ENCODE measurements around the gene CRIP3.

CRIP3 gene

GRCh38 chr6:43274127-43274915 is 34.3 kb downstream of the CRIP3 start:
- DNase-seq (ENCODE audit: low read depth in 2 of 2): no peak

GRCh38 chr6:43273707-43274106 is 34.9 kb downstream of the CRIP3 start:
- DNase-seq (ENCODE audit: low read depth in 2 of 2): no peak

GRCh38 chr6:43271944-43272343 is 36.7 kb downstream of the CRIP3 start:
- DNase-seq (ENCODE audit: low read depth in 2 of 2): no peak

DNA sequence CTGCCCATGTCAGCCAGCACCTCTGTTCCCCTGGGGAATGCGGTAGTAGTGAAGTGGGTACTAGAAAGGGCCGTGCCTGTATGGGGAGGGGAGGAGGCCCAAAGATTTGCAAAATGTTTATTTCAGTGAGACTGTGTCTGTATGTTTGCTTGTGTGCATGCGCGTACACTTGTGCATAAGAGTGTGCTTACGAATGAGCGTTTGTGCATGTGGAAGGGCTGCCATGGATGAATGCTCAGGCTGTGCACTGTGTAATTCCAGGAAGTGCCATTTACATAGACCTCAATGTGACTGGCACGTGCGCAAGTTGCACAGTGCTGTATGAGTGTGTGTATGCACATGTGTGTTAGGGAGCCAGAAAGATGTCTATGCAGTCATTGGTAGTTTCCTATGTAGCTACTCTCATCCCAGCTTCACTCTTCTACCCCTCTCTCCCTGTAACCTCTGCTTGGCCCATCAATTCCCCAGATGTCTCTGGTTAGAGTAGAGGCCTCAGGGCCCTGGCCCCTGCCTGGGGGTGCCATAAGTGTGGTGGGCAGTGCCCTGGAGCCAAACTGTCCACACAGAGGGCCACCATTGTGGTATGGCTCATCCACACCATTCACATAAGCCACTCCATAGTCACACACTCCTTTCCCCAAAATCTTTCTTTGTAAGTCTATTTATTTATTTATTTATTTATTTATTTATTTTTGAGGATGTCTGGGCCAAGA is 37.4 kb downstream of the CRIP3 start:
- no peak for DNase-seq (ENCODE audit: low read depth in 2 of 2)

- peak in 1 of 2 donors; percentile 35 for DNase-seq (ENCODE audit: low read depth in 2 of 2)
These were observed 39.2 kb downstream of the CRIP3 start for GRCh38 chr6:43269273-43270007.

- DNase-seq (ENCODE audit: low read depth in 2 of 2): no peak
These were observed 39.8 kb downstream of the CRIP3 start for GRCh38 chr6:43268782-43269272.

- DNase-seq (ENCODE audit: low read depth in 2 of 2): no peak
These were observed 40.3 kb downstream of the CRIP3 start for GRCh38 chr6:43268355-43268700.

DNA sequence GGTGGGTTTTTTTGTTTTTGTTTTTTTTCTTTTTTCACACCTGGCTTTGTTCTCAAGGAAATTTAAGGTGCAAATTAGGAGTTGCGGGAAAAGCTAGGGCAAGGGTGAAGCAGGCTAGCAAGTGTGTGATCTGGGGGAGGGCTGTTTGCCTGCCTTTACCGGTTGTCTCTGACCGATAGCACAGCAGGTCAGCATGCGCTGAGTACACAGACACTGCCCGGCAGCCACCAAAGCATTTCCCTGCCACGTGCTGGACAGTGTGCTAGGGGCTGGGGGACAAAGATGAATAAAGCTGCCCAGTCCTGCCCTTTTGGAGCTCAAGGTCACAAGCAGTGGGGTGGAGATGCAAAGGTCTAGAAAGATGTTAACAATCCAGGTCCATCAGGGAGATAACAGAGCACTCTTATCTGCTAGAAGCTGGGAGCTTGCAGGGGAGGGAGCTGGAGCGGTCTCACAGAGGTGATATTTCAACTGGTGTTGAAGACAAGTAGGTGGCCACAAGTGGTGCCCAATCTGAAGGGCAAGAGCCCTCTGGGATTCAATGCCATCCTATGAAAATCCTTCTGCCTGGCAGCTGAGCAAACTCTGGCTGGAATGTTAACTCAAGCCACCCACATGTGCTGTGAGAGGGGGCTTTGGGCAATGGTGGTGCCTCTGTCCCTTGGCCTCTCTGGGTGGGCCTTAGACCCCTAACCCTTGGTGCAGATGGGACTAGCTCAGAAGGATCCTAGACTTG is 40.8 kb downstream of the CRIP3 start:
- no peak for DNase-seq (ENCODE audit: low read depth in 2 of 2)

GRCh38 chr6:43265564-43265963 is 43.1 kb downstream of the CRIP3 start:
- DNase-seq (ENCODE audit: low read depth in 2 of 2): no peak

DNA sequence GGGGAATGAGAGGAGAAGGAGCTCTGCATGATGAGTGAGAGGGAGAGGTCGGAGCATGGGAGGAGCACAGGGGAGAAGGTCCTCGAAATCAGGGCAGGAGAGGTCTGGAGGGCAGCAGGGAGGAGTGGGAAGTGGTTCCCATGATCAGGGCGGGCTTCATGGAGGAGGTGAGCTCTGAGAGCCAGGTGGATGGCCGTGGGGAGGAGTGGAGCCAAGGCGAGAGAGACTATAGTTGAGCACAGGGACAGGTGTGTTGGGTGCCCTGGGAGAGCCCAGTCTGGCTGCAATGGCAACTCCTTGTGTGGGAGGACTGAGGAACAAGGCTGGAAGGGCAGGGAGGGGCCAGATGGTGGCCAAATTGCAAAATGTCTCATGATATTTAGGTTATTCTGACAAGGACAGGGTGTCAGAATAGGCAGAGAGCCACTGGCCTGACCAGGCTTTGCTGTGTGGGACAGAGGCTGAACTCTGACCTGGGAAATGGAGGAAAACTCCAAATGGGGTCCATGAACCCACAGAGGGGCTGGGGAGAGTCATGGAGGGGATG is 44.0 kb downstream of the CRIP3 start:
- DNase-seq (ENCODE audit: low read depth in 2 of 2): no peak

GRCh38 chr6:43263314-43264178 is 45.1 kb downstream of the CRIP3 start:
- DNase-seq (ENCODE audit: low read depth in 2 of 2): peak; percentile 58 to 60

GRCh38 chr6:43262780-43263313 is 45.8 kb downstream of the CRIP3 start:
- DNase-seq (ENCODE audit: low read depth in 2 of 2): no peak

- no peak for DNase-seq (ENCODE audit: low read depth in 2 of 2)
These were observed 46.4 kb downstream of the CRIP3 start for GRCh38 chr6:43262000-43262779.

DNA sequence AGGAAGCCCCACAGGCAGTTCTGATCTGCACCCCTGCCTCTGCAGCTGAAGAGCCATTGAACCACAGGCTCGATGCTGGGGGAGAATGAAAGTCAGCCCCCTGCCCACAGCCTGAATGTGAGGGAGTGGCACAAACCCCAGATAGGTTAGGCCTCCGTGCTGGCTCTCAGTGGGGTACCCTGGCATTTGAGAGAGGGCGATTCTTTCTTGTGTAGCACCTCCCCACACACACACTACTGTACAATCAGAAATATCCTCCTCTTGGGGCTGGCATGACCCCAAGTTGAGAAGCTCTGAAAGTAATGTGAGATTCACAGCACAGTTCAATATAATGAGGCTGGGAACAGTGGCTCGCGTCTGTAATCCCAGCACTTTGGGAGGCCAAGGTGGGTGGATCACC is 47.4 kb downstream of the CRIP3 start:
- DNase-seq (ENCODE audit: low read depth in 2 of 2): no peak

DNA sequence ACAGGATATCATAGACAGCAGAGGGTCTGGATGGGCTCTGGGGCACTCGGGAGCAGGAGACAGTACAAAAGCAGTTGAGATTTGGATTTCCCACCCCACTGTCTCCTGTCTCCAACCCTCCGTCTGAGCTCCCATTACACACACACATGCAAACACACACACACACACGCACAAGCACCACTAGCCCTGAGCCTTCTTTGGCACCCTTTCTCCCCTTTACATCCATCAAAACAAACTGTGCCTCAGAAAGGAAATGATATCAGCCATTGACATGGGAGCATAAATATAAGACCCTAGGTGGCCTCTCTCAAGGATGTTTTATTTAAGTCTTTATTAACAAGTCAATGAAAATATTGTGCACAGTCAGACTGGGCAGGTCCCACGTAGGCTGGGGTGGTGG is 47.8 kb downstream of the CRIP3 start:
- no peak for DNase-seq (ENCODE audit: low read depth in 2 of 2)

DNA sequence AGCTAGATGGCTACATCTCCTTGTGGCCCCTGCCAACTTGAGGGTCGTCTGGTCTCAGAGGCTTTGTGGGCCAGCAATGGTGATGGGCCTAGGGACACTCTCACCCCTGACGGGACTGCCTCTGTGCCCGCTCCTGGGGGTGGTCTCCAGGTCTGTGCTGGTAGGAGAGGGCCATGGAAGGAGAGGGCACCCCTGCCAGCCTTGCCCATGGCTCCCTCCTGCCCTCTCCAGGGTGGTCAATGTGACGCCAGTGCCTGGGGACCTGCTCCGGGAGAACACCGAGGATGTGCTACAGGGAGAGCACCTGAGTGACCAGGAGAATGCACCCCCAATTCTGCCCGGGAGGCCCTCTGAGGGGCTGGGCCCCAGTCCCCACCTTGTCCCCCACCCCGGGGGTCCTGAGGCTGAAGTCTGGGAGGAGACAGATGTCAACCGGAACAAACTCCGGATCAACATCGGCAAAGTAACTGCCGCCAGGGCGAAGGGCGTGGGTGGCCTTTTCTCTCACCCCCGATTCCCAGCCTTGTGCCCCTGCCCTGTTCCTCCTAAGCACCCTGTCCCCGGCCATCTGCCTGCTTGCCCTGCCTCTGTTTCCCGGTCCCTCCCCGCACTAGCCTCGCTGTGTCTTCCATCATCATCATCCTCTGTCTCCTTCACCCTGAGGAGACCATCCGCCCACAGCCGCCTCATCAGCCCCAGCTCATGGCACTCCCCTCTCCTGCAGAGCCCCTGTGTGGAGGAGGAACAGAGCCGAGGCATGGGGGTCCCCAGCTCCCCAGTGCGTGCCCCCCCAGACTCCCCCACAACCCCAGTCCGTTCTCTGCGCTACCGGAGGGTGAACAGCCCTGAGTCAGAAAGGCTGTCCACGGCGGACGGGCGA is 49.6 kb downstream of the CRIP3 start:
- no peak for DNase-seq (ENCODE audit: low read depth in 2 of 2)

- no peak for DNase-seq (ENCODE audit: low read depth in 2 of 2)
These were observed 50.4 kb downstream of the CRIP3 start for GRCh38 chr6:43258180-43258579.

DNA sequence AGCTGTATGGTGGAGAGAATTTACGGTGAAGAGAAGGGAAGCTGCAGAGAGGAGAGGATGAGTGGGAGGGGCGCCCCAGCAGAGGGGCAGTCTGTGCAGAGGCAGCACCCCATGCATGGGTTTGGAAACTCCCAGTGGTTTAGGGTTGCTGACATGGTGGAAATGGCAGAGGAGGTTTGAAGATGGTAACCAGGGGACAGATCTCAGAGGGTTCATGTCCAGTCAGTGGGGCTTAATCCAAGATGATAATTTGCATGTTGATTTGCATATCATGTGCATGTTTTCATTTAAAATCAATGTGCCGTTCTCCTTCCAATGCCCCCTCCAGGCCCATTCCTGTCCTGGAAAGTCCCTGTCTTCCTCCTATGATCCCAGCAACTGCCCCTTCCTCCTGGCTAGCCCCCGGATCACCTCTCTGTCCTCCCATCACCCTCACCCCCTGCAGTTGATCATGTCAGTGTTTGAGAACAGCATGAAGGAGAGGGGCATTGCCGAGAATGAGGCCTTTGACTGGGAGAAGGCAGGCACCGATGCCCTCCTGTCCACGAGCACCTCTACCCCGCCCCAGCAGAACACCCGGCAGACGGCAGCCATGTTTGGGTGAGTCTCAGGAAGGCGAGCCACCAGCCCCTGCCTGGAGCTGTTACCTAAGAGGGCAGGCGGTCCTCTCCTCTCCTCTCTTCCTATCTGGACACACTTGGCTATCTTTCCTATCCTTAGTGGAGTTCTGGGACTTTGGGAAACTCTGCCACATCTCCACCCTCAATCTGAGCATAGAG is 51.1 kb downstream of the CRIP3 start:
- no peak for DNase-seq (ENCODE audit: low read depth in 2 of 2)

Data from stimulated activated CD8-positive, alpha-beta memory T cell treated with anti-CD3 and anti-CD28 coated beads, Interleukin-15, amount 100 ng/mL, for 48 hours (primary cell).